GM18867 (cell line): Measurements from ENCODE around the gene GABRR1.

Source experiments
- ATAC-seq: cut with Tn5 transposase; IDR thresholded peaks from one replicate; pipeline ENCODE4 v1.9.1; 2021; ENCODE audit warnings: mild to moderate bottlenecking, moderate library complexity; ENCODE audit not compliant: unreplicated experiment

Gene GABRR1

GRCh38 chr6:89221129-89221528, 4.0 kb upstream of the GABRR1 start:
- ATAC-seq = no peak

- ATAC-seq = no peak
Measured at GRCh38 chr6:89216411-89216810, 747 bp downstream of the GABRR1 start.

- no peak for ATAC-seq
Measured at GRCh38 chr6:89215391-89215790, 1.8 kb downstream of the GABRR1 start.

- no peak for ATAC-seq
Measured at GRCh38 chr6:89214197-89214596, 3.0 kb downstream of the GABRR1 start.

GRCh38 chr6:89212472-89212871, 4.7 kb downstream of the GABRR1 start:
- ATAC-seq = no peak

- ATAC-seq = no peak
Measured at GRCh38 chr6:89209457-89209856, 7.7 kb downstream of the GABRR1 start.

GRCh38 chr6:89208551-89208950, 8.6 kb downstream of the GABRR1 start:
- ATAC-seq = no peak

- no peak for ATAC-seq
Measured at GRCh38 chr6:89205819-89206218, 11.3 kb downstream of the GABRR1 start.

GRCh38 chr6:89204096-89204495, 13.1 kb downstream of the GABRR1 start:
- ATAC-seq = no peak

GRCh38 chr6:89200706-89201215, 16.4 kb downstream of the GABRR1 start:
- ATAC-seq = no peak

- ATAC-seq = no peak
Measured at GRCh38 chr6:89199579-89199978, 17.6 kb downstream of the GABRR1 start.

- no peak for ATAC-seq
Measured at GRCh38 chr6:89198235-89198634, 18.9 kb downstream of the GABRR1 start.

- no peak for ATAC-seq
Measured at GRCh38 chr6:89197141-89197540, 20.0 kb downstream of the GABRR1 start.

- no peak for ATAC-seq
Measured at GRCh38 chr6:89194559-89194958, 22.6 kb downstream of the GABRR1 start.

GRCh38 chr6:89190741-89191140, 26.4 kb downstream of the GABRR1 start:
- ATAC-seq = no peak

GRCh38 chr6:89187504-89187903, 29.7 kb downstream of the GABRR1 start:
- no peak for ATAC-seq

GRCh38 chr6:89186762-89187161, 30.4 kb downstream of the GABRR1 start:
- no peak for ATAC-seq

- ATAC-seq = no peak
Measured at GRCh38 chr6:89184344-89184743, 32.8 kb downstream of the GABRR1 start.

- no peak for ATAC-seq
Measured at GRCh38 chr6:89183294-89183693, 33.9 kb downstream of the GABRR1 start.

GRCh38 chr6:89180971-89181370, 36.2 kb downstream of the GABRR1 start:
- ATAC-seq = no peak

GRCh38 chr6:89180112-89180511, 37.0 kb downstream of the GABRR1 start:
- ATAC-seq = no peak

GRCh38 chr6:89173634-89174033, 43.5 kb downstream of the GABRR1 start:
- ATAC-seq = no peak

GRCh38 chr6:89172131-89172530, 45.0 kb downstream of the GABRR1 start:
- no peak for ATAC-seq

GRCh38 chr6:89162047-89162371, 55.1 kb downstream of the GABRR1 start:
- ATAC-seq = no peak
